Stimulated activated CD4-positive, alpha-beta T cell treated with anti-CD3 and anti-CD28 coated beads, TNF-alpha, amount 100 ng/mL, for 48 hours (primary cell): ENCODE measurements around the gene NEU2.

ENCODE experiments used
- DNase-seq, 3 donors: peaks; one replicate each; pipeline ENCODE4 v3.0.0-alpha.2; 2020; ENCODE audit warnings: low read depth in 3 of 3

The NEU2 gene

GRCh38 chr2:233076749-233077148, 44.3 kb downstream of the NEU2 start:
- no peak for DNase-seq

- no peak for DNase-seq
Measured at GRCh38 chr2:233079473-233079877, 47.0 kb downstream of the NEU2 start.

- DNase-seq, result no peak
Measured at GRCh38 chr2:233079953-233080835, 47.7 kb downstream of the NEU2 start.

DNA sequence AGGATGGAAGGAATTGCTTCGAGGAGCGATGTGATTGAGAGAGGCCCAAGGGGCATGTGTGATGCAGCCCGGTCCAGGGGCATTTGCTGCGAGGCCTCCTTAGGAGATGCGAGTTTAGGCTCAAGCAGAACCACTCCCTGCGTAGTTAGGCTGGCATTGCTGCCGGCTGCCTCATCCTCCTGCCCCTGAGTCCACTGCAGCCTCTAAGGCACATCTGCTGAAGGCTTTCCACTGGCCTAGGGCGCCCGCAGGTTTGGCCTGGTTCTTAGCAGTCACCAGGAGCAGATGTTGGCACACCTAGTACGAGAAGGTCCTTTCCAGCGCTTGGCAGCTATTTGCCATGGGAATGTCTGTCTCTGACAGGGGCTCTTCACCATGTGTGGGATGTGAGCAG, 48.4 kb downstream of the NEU2 start:
- DNase-seq, result no peak

- peak in 1 of 3 donors; percentile 64 for DNase-seq
Measured at GRCh38 chr2:233081232-233081730, 48.8 kb downstream of the NEU2 start.

- DNase-seq, result no peak
Measured at GRCh38 chr2:233081731-233082221, 49.3 kb downstream of the NEU2 start.

- no peak for DNase-seq
Measured at GRCh38 chr2:233082222-233082930, 49.9 kb downstream of the NEU2 start.

GRCh38 chr2:233082931-233083755, 50.7 kb downstream of the NEU2 start:
- no peak for DNase-seq

GRCh38 chr2:233083782-233084181, 51.3 kb downstream of the NEU2 start:
- DNase-seq, result no peak

GRCh38 chr2:233084488-233084887, 52.0 kb downstream of the NEU2 start:
- DNase-seq, result no peak
